ENCODE data around the gene HCN2.
A peak's percentile ranks its signal among the peaks of the same experiment; 100 is the strongest.

Gene HCN2

DNA sequence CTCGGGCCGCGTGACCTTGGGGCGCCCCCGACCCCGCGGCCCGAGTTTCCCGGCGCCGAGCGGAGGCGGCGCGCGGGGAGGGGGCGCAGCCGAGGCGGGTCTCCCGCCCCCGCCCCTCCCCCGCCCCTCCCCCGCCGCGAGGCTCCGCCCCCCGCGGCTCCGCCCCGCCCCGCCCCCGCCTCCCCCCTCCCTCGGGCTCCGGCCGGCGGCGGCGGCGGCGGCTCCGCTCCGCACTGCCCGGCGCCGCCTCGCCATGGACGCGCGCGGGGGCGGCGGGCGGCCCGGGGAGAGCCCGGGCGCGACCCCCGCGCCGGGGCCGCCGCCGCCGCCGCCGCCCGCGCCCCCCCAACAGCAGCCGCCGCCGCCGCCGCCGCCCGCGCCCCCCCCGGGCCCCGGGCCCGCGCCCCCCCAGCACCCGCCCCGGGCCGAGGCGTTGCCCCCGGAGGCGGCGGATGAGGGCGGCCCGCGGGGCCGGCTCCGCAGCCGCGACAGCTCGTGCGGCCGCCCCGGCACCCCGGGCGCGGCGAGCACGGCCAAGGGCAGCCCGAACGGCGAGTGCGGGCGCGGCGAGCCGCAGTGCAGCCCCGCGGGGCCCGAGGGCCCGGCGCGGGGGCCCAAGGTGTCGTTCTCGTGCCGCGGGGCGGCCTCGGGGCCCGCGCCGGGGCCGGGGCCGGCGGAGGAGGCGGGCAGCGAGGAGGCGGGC is at the start of gene HCN2:
Gene HCN2 (plus strand): TSS at position 189 of the 703 bp plus-strand sequence. CDS start 65 bp downstream, at position 254.
- no peak for DNase-seq

DNA sequence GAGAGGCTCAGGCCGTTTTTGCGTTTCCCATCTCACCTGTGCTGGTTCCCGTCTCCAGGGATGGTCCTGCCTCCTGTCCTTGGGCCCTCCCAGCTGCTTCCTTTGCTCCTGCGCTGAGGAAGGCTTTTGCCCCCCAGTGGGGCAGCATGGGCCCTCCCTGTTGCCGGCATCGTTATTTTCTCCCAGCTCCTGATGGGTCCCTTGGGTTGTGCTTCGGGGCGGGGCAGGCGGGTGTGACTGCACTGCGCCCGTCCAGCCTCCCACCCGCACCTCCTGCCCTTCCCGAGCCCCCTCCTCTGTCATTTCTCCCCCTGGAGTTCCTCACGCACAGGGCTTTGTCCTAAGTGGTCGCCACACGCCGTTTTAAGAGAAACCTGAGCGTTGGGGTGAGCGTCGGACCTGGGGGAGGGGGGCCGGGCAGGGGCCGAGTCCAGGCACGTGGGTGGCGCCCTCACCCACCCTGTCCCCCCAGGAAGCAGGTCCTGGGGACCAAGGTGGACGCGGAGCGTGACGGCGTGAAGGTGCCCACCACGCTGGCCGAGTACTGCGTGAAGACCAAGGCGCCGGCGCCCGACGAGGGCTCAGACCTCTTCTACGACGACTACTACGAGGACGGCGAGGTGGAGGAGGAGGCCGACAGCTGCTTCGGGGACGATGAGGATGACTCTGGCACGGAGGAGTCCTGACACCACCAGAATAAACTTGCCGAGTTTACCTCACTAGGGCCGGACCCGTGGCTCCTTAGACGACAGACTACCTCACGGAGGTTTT is 48.6 kb upstream of the HCN2 start:
- no peak for DNase-seq

DNA sequence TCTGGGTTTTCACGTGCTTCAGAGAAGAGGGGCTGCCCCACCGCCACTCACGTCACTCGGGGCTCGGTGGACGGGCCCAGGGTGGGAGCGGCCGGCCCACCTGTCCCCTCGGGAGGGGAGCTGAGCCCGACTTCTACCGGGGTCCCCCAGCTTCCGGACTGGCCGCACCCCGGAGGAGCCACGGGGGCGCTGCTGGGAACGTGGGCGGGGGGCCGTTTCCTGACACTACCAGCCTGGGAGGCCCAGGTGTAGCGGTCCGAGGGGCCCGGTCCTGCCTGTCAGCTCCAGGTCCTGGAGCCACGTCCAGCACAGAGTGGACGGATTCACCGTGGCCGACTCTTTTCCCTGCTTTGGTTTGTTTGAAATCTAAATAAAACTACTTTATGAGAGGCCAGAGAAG is 48.0 kb upstream of the HCN2 start:
- DNase-seq: no peak

DNA sequence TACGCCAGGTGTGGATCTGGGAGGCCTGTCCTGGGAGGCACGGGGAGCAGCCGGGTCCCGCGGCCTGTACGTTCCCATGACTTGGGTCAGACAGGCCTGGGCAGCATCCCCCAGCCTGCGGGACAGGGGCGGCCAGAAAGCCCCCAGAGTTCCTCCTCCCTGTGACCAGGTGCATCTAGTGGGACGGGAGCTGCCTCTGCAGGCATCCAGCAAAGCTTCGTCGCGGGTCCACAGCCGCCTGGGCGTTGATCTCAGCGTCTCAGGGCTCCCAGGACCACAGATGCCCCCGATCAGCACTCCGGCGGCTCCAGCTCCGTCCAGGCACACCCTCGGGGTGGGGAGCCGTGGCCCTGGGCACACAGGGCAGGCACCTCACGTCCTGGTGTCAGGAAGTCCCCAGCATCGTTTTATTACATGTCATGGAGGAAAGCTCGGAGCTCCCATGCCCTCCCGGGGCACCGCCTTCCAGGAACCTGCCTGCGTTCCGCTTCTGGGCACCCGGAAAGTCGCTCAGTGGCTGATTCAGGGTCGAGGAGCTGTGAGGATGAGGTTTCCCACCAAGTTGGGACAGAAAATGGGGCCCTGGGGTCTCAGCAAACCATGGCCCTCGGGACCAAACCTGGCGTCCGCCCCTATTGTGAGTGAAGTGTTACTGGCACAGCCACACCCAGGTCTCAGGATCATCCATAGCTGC is 47.4 kb upstream of the HCN2 start:
- DNase-seq: no peak

DNA sequence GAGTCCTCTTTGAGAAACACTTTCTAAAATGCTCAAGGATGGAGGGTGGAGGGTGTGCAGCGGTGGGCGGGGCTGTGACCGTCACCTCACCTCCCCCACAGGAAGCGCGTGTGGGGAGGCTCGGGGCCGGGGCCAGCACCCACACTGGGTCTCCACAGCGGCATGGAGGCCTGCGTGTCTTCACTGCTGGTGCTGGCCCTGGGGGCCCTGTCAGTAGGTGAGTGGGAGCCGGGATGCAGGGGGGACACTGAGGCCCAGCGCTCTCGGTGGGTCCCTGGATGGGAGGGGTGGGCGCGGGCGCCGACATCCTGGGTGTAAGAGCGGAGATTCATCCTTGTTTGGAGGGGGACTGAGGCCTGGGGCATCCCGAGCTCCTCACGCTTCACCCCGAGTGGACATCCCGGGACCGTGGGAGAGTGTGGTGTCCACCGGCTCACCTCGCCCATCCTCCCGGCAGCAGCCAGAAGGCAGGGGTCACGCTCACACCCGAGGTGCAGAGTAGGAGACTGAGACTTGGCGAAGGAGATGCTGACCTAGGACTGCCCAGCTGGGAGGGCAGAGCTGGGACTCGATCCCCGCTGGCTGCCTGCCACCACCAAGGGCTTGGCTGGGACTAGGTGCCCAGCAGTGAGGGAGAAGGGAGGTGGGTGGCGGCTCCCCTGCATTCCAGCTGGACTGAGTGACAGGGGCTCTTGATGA is 45.6 kb upstream of the HCN2 start, which contains the start of gene GZMM:
Gene GZMM (plus strand): TSS at position 144 of the 699 bp plus-strand sequence. CDS start 19 bp downstream, at position 163.
- DNase-seq: no peak

DNA sequence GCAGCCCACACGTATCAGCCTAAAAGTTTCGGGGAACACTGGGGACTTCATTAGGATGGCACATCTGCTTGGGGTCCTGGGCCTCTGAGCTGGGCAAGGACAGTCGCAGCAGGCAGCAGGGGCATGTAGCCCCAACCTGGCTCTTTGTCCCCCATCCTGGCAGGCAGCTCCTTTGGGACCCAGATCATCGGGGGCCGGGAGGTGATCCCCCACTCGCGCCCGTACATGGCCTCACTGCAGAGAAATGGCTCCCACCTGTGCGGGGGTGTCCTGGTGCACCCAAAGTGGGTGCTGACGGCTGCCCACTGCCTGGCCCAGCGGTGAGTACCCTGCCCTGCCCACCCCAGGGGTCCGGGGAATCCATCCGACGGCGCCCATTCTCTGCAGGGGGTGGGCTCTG is 42.6 kb upstream of the HCN2 start:
- no peak for DNase-seq

DNA sequence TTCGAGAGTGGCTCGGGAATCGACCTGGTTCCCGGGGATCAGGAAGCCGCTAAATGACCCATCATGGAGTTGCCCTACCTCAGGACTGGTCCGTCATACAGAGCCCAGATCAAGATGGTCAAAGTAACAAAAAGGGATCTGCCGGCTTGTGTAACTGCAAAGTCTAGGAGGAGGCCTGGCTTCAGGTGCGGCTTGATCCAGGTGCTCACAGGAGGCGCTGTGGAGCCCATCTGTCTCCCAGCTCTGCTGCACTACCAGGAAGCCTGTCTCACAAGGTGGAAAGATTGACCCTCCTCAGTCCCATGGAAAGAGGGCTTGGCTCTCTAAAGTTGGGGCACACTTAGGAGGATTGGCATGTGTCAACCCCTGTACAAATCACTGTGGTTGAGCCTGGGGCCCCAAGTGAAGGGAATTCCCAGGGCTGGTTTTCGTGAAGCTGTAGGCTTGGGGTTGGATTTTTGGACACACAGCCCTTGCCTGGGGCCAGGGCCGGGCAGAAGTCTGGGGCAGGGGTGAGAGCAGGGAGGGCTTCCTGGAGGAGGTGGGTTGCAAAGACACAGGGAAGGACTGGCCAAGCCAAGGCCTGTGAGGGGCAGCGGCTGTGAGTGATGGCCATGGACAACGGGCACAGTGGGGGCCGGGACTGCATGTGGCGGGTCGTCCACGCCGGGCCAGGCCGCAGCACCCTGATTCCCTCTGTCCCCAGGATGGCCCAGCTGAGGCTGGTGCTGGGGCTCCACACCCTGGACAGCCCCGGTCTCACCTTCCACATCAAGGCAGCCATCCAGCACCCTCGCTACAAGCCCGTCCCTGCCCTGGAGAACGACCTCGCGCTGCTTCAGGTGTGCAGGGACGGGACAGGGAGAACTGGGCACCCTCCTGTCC is 41.6 kb upstream of the HCN2 start:
- no peak for DNase-seq

DNA sequence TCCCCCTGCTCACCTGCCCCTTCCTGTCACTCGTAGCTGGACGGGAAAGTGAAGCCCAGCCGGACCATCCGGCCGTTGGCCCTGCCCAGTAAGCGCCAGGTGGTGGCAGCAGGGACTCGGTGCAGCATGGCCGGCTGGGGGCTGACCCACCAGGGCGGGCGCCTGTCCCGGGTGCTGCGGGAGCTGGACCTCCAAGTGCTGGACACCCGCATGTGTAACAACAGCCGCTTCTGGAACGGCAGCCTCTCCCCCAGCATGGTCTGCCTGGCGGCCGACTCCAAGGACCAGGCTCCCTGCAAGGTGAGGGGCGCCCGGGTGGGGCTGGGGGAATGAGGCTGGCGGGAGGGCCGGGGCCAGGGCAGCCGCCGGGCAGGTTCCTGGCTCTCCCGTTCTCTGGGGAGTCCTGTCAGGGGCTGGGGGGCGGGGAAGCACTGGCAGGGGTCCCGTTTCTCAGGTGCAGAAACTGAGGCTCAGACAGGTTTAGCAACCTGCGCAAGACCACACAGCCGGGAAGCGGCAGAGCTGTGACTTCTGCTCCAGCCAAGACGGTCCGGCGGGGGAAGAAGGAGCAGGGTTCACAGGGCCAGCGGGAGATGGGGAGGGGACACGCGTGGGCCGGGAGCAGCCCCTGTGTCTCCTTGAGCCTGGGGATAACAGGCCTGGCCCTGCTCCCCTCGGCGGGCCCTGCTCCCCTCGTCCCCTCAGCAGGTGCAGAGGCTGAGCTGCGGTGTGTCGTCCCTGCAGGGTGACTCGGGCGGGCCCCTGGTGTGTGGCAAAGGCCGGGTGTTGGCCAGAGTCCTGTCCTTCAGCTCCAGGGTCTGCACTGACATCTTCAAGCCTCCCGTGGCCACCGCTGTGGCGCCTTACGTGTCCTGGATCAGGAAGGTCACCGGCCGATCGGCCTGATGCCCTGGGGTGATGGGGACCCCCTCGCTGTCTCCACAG is 40.5 kb upstream of the HCN2 start:
- DNase-seq: no peak

DNA sequence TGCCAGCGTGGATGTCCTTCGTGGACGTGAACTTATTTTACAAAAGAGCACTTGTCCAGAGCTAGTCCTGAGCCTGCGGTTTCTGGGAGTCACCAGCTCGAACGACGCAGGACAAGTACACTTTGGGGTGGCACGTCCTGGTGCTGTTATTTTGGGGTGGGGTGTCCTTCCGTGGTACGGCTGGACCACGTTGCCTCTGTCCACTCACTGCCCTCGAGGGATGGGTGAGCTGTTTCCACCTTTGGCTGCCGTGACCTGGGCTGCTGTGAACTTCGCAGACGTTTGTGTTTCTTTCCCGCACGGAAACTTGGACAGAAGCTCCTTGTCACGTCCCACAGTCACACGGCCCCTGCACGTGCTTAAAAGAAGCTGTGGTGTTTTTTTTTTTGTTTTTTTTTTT is 34.9 kb upstream of the HCN2 start:
- no peak for DNase-seq

DNA sequence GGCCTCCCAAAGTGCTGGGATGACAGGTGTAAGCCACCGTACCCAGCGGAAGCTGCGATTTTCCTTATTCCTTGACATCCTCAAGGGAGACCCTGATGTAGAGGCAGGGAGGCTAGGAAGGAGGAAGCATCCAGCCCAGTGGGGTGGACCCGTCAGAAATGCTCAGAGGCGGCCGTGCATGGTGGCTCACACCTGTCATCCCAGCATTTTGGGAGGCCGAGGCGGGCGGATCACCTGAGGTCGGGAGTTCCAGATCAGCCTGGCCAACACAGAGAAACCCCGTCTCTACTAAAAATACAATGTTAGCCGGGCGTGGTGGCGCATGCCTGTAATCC is 34.2 kb upstream of the HCN2 start:
- DNase-seq: no peak

DNA sequence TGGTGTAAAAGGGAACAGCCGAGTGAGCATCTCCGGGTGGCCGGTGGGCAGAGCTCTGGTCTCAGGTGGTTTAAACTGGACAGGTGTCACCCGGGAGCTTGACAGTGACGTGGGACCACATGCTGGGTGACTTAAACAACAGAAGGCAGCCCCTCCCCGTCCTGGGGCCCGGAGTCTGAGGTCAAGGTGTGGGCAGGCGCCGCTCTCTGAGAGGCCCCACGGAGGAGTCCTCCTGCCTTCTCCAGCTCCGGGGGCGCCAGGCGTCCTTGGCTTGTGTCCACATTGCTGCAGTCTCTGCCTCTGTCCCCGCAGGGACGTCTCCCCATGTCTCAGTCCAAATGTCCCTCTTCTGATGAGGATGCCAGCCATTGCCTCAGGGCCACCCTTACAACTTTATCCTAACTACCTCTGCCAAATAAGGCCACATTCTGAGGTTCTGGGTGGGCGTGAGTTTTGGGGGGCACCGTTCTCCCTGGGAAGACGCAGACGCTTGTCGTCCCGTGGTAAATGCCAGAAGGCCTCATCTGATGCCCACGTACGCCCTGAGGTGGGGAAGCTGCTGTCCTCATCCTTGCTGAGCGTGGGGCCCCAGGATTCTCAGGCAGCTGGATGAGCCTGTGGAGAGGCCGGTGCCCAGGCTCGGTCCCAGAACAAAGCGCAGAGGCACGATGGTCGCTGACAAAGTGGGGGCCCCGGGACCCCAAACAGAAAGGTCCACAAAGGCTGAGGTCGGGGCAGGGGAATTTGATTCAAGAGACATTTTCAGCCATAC is 32.9 kb upstream of the HCN2 start:
- no peak for DNase-seq

DNA sequence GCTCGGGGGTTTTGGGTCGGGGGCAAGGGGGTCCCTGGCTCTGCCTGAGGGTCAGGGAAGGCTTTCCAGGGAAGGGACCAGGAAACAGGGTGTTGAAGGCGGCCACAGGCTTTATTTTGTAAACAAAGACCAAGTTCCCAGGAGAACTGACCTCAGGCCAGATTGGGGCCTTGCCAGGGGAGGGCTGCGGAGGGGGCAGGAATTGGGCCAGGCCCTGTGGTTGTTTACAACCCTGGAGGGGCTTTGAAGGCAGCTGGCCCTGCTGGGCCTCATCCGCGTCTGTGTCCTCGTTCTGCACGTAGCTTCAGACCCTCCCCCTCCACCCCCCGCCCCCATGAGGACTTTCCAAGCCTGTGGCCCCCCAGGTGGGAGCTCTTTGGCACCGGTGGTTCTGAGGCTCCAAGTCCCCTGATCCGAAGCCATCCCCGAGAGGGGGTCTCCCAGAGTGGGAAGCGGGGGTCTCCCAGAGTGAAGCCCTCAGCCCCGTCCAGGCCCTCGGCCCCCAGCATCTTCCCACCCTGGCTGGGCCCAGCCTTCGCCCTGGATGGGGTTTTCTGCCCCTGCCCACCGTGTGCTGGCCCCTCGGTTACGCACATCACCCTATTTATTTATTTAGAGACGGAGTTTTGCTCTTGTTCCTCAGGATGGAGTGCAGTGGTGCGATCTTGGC is 30.8 kb upstream of the HCN2 start:
- DNase-seq: no peak

DNA sequence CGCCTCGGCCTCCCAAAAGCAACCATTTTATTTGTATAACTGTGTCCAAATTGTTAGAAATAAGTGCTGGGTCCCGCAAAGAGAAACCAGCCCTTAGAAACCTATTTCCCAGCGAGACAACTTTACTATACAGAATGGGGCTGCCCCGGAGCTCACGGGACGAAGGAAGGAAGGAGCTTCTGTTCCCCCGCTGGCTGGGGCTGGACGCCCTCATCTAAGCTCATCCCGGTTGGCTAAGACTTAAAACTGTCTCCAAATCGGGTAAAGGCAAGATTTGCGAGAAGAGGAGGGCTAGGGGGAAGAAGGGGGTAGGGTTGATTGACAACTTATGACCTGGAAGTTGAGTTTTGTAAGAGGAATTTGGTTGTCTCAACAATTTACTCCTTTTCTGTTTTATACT is 29.6 kb upstream of the HCN2 start:
- no peak for DNase-seq

DNA sequence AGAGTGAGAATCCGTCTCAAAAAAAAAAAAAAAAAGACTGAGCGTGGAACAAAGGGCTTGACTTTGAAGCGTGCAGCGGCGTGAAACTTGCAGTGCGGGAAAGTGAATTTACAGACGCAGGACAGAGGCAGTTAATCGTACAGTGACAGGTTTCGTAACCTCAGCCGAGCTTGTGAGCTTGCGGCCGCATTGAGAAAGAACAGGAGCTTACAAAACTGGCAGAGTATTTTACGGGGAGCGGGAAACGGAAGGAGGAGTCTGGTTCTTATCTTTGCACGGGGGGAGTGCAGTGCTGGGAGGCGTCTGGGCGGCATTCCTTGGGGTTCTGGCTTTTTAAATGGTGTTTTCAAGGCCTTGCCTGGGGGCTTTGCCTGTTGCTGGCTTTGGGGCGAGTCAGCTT is 23.3 kb upstream of the HCN2 start:
- no peak for DNase-seq

DNA sequence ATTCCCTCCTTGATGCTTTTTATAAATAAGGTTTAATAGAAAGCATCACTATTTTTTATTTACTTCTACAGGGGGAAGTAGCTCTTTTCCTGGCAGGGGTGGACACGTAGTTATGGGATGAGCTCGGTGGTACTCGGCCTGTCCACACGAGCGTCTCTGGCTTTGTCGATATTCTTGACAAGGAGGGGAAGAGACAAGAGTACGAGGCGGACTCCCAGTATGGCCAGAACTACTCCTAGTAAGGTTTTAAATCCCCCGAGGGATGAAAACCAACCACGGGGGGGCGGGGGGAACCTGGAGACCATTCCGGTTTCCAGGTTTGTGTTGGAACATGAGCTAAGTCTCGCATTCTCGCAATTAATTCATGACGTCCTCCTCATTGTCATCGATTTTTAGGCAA is 22.8 kb upstream of the HCN2 start:
- DNase-seq: no peak

DNA sequence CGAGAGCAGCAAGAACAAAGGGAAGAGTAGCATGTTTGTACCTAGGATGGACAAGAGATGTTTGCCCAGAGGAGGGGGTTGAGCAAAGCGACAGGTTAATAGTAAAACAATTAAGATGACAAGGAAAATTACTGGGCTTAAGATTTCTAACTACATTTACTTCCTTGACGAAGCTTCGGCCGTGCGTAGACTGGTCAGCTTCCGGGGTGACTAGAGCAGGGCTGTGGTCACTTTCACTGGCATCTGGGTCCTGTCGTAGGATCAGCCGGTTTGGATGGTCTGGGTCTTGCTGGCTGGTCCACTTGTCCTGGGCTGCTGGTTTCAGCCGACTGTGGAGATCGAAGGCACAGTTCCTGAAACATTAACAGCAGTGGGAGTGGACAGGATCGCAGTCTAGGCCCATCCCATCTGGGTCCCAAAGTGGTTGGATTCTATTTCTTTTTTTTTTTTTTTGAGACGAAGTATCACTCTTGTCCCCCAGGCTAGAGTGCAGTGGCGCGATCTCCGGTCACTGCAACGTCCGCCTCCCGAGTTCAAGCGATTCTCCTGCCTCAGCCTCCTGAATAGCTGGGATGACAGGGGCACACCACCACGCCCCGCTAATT is 22.3 kb upstream of the HCN2 start:
- DNase-seq: no peak

DNA sequence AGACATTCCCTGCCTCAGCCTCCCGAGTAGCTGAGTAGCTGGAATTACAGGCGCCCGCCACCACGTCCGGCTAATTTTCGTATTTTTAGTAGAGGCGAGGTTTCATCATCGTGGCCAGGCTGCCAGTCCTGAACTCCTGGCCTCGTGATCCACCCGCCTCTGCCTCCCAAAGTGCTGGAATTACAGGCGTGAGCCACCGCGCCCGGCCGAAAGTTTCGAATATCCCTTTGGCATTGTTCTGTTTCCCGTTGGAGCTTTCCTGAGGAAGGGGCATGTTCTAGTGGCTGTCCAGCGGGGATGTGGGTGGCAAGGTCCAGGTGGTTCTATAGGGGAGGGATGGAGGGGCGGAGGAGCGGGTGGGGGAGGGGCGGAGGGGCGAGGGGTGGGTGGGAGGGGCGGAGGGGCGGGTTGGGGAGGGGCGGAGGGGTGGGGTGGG is 19.4 kb upstream of the HCN2 start:
- DNase-seq: no peak

DNA sequence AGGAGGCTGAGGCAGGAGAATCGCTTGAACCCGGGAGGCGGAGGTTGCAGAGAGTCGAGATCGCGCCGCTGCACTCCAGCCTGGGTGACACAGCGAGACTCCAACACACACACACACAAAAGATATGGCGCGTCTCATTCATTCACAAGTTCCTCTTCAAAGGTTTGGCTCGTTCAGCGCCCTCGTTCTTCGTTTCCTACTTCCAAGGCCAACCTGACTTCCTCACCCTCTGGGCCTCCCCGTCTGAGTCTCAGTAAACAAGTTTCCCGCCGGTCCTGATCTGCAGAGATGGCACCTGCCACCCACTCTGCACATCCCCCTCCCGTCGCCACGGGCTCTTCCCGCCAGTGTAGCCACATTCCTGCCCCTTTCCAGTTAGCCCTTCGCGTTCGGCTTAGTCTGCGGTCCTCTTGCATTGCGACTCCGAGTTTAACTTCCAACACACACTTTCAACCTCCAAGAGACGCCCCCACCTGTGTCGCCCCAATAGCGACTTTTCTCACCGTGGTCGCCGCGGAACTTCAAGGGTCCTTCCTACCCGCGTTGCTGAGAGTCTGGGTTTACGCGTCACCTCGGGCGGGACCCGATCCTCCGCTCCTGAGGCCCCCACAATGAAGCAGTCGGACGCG is 18.6 kb upstream of the HCN2 start:
- peak; percentile 78 for DNase-seq

DNA sequence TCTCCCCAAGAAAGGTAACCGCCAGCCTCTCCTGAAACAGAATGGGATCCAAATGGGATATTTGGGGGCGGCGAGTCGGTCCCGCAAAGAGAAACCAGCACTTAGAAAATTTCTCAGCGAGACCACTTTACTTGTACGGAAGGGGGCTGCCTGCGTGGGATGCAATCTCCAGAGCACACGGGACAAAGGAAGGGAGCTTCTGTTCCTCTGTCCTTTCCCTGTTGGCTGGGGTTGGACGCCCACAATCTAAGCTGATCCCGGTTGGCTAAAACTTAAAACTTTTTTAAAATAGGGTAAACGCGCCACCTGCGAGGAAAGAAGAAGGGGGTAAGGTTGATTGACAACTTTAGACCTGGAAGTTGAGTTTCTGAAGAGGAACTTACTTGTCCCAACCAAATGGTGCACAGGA is 18.1 kb upstream of the HCN2 start:
- peak; percentile 79 for DNase-seq
